GM18526 (cell line): ENCODE measurements around the gene SECISBP2.

Experiments
- POLR2A ChIP-seq: IDR thresholded peaks from 3 replicates; pipeline ENCODE4 v1.6.1; 2011; ENCODE audit not compliant: insufficient read length; ENCODE audit errors: extremely low read depth

The SECISBP2 gene

GRCh38 chr9:89383721-89384300, 65.5 kb downstream of the SECISBP2 start:
- TF ChIP-seq POLR2A, result no peak

- no peak for TF ChIP-seq POLR2A
These were observed 66.5 kb downstream of the SECISBP2 start for GRCh38 chr9:89384783-89385182.

GRCh38 chr9:89386206-89386605, 67.9 kb downstream of the SECISBP2 start:
- TF ChIP-seq POLR2A, result peak; percentile 5

- peak; percentile 7 for TF ChIP-seq POLR2A
These were observed 68.5 kb downstream of the SECISBP2 start for GRCh38 chr9:89386797-89387196.

GRCh38 chr9:89387197-89387849, 69.0 kb downstream of the SECISBP2 start:
- TF ChIP-seq POLR2A, result no peak

GRCh38 chr9:89388084-89388867, 70.0 kb downstream of the SECISBP2 start:
- no peak for TF ChIP-seq POLR2A

GRCh38 chr9:89388868-89389177, 70.5 kb downstream of the SECISBP2 start:
- no peak for TF ChIP-seq POLR2A

- no peak for TF ChIP-seq POLR2A
These were observed 71.8 kb downstream of the SECISBP2 start for GRCh38 chr9:89390068-89390555.

- no peak for TF ChIP-seq POLR2A
These were observed 72.3 kb downstream of the SECISBP2 start for GRCh38 chr9:89390578-89391116.

GRCh38 chr9:89391585-89391984, 73.3 kb downstream of the SECISBP2 start:
- no peak for TF ChIP-seq POLR2A

- no peak for TF ChIP-seq POLR2A
These were observed 76.1 kb downstream of the SECISBP2 start for GRCh38 chr9:89394412-89394811.

- TF ChIP-seq POLR2A, result no peak
These were observed 77.8 kb downstream of the SECISBP2 start for GRCh38 chr9:89395931-89396710.

GRCh38 chr9:89397471-89397870, 79.2 kb downstream of the SECISBP2 start:
- no peak for TF ChIP-seq POLR2A

- TF ChIP-seq POLR2A, result no peak
These were observed 80.3 kb downstream of the SECISBP2 start for GRCh38 chr9:89398621-89399020.
